K562 (cell line): Measurements from ENCODE around the gene PPP6R3. TPM values are rescaled to one million over a fixed set of nuclear protein-coding genes. Genes with fewer than 3 reads are reported as not detected.

Experiments used
- ATAC-seq: fragments of 200-7000 bp; cut with Tn5 transposase; 3 replicates; pipeline ENCODE4 v1.9.1; 2020; ENCODE audit warnings: moderate library complexity
- BruUV-seq: library from RNA; stranded (reverse); fragments of 400-500 nt; replicated peaks from 2 replicates; lab custom pipeline; 2021; lab: Mats Ljungman, UMichigan
- CTCF ChIA-PET: fragments of 300-600 bp; formaldehyde crosslinking; extraction: SDS; loops from one replicate; lab custom pipeline; 2021; ENCODE audit warnings: low intra/inter-chr PET ratio; lab: Yijun Ruan, JAX
- POLR2A ChIA-PET: fragments of 300-600, 350-650 bp; sonication (Branson Sonifier 250); formaldehyde crosslinking; extraction: SDS; loops from one replicate; lab custom pipeline; 2021; ENCODE audit warnings: antibody characterized with exemption, inconsistent platforms; lab: Yijun Ruan, JAX
- DNase-seq, 4 experiments: peaks; one replicate each; pipeline versions ENCODE4 v3.0.0 to v3.0.0-alpha.2; 2011 to 2018; ENCODE audit warnings: low spot score in 3 of 4, mixed read lengths in 3 of 4; ENCODE audit errors: extremely low read depth in 1 of 4
- FAIRE-seq: peaks from 2 replicates; lab custom pipeline; 2011; peaks lifted over from hg19 to GRCh38; lab: Jason Lieb, UNC
- H2AFZ ChIP-seq: 2 replicates; pipeline ENCODE4 v1.6.0; 2011; ENCODE audit warnings: low read depth, low read length, control low read depth, inconsistent platforms
- H3K27ac ChIP-seq: fragments of 200-600 bp; 3 replicates; pipeline ENCODE4 v1.8.0; 2011; ENCODE audit warnings: low read depth, mild to moderate bottlenecking, control low read depth, inconsistent platforms, low read length, moderate library complexity, mixed read lengths; ENCODE audit errors: extremely low read depth
- H3K27me3 ChIP-seq, 2 experiments: fragments of 300-600 bp in 1 of 2; 2 replicates in 1 of 2; 3 replicates in 1 of 2; pipeline versions ENCODE4 v1.6.0 to v1.8.0; 2011; ENCODE audit warnings: inconsistent platforms in 2 of 2, low read length in 2 of 2, mild to moderate bottlenecking in 1 of 2, mixed read lengths in 1 of 2, moderate library complexity in 1 of 2; ENCODE audit not compliant: control insufficient read depth in 2 of 2, insufficient read depth in 2 of 2
- H3K36me3 ChIP-seq: fragments of 300-600 bp; 3 replicates; pipeline ENCODE4 v1.8.0; 2011; ENCODE audit warnings: mild to moderate bottlenecking, low read length, inconsistent platforms; ENCODE audit not compliant: control insufficient read depth, insufficient read depth
- H3K4me1 ChIP-seq, 2 experiments: fragments of 200-600 bp in 1 of 2; replicated peaks in 1 of 2; 2 replicates in 1 of 2; 3 replicates in 1 of 2; pipeline versions ENCODE4 v1.5.1 to v1.8.0; 2011; ENCODE audit warnings: inconsistent platforms in 2 of 2, low read length in 2 of 2, mild to moderate bottlenecking in 1 of 2, mixed read lengths in 1 of 2, moderate library complexity in 1 of 2; ENCODE audit not compliant: control insufficient read depth in 2 of 2, insufficient read depth in 2 of 2
- H3K4me2 ChIP-seq: 2 replicates; pipeline ENCODE4 v1.6.1; 2011; ENCODE audit warnings: low read length, control low read depth, inconsistent platforms, mixed read lengths; ENCODE audit not compliant: insufficient read depth
- H3K4me3 ChIP-seq: fragments of 200-600 bp; sonication (generic), shearing (Covaris generic); 2 replicates; pipeline ENCODE4 v1.5.1; 2016; ENCODE audit warnings: control low read depth, inconsistent platforms
- H3K79me2 ChIP-seq: fragments of 200-600 bp; 3 replicates; pipeline ENCODE4 v1.8.0; 2011; ENCODE audit warnings: low read length, inconsistent platforms; ENCODE audit not compliant: control insufficient read depth, insufficient read depth
- H3K9ac ChIP-seq, 2 experiments: 2 replicates each; pipeline versions ENCODE4 v1.6.0 to v1.6.1; 2011; ENCODE audit warnings: low read depth in 2 of 2, low read length in 2 of 2, control low read depth in 1 of 2, inconsistent platforms in 1 of 2, mild to moderate bottlenecking in 1 of 2, mixed read lengths in 1 of 2; ENCODE audit not compliant: insufficient read depth in 1 of 2
- H3K9me1 ChIP-seq: one replicate; pipeline ENCODE4 v1.6.0; 2011; ENCODE audit warnings: inconsistent platforms, mild to moderate bottlenecking, low read length, moderate library complexity; ENCODE audit not compliant: control insufficient read depth, insufficient read depth
- H3K9me3 ChIP-seq: replicated peaks from 2 replicates; pipeline ENCODE4 v1.5.1; 2011; ENCODE audit warnings: low read depth, low read length, inconsistent platforms; ENCODE audit not compliant: control insufficient read depth, insufficient read depth
- H4K20me1 ChIP-seq: replicated peaks from 2 replicates; pipeline ENCODE4 v1.6.1; 2011; ENCODE audit warnings: low read length, inconsistent platforms, mixed read lengths; ENCODE audit not compliant: control insufficient read depth, insufficient read depth
- CBX5 ChIP-seq: IDR thresholded peaks from 2 replicates; pipeline ENCODE4 v1.6.1; 2014; ENCODE audit warnings: low read depth, borderline replicate concordance
- E2F1 ChIP-seq: sonication (generic); formaldehyde crosslinking; IDR thresholded peaks from 2 replicates; pipeline ENCODE4 v1.8.1; 2023; ENCODE audit warnings: mild to moderate bottlenecking, missing genetic modification reagents, moderate library complexity
- EGR1 ChIP-seq: fragments of 450-650 bp; conservative IDR thresholded peaks from 2 replicates; pipeline ENCODE4 v1.6.1; 2017; ENCODE audit warnings: mild to moderate bottlenecking
- FIP1L1 ChIP-seq: fragments of 200-400 bp; formaldehyde crosslinking; IDR thresholded peaks from 2 replicates; pipeline ENCODE4 v1.6.1; 2018; ENCODE audit warnings: mild to moderate bottlenecking, low read depth, low read length; ENCODE audit not compliant: poor library complexity, severe bottlenecking
- GTF2E2 ChIP-seq: fragments of 200-800 bp; sonication (Bioruptor generic); IDR thresholded peaks from 2 replicates; pipeline ENCODE4 v1.6.1; 2016; ENCODE audit warnings: missing genetic modification characterization, missing compliant biosample characterization
- NFYB ChIP-seq: IDR thresholded peaks from 2 replicates; pipeline ENCODE4 v1.6.1; 2011; ENCODE audit warnings: mild to moderate bottlenecking, moderate library complexity; ENCODE audit not compliant: insufficient read length; ENCODE audit errors: extremely low read depth
- POLR2A ChIP-seq: fragments of 450-650 bp; conservative IDR thresholded peaks from 2 replicates; pipeline ENCODE4 v1.6.1; 2016
- POLR2AphosphoS2 ChIP-seq: IDR thresholded peaks from 2 replicates; pipeline ENCODE4 v1.6.1; 2012; ENCODE audit warnings: low read length, improper control_type of control experiment
- PRPF4 ChIP-seq: fragments of 200-400 bp; formaldehyde crosslinking; IDR thresholded peaks from one replicate; pipeline ENCODE4 v1.6.1; 2017; ENCODE audit warnings: low read length, low read depth, mild to moderate bottlenecking; ENCODE audit not compliant: insufficient read depth, poor library complexity, severe bottlenecking
- SMC3 ChIP-seq: conservative IDR thresholded peaks from 2 replicates; pipeline ENCODE4 v1.6.1; 2011; ENCODE audit warnings: low read depth, low read length, improper control_type of control experiment; ENCODE audit not compliant: insufficient read depth
- SPI1 ChIP-seq: IDR thresholded peaks from 2 replicates; pipeline ENCODE4 v1.6.1; 2011; ENCODE audit warnings: low read depth, low read length, control low read depth, borderline replicate concordance
- TAF9B ChIP-seq: fragments of 450-650 bp; IDR thresholded peaks from 2 replicates; pipeline ENCODE4 v1.6.1; 2018; ENCODE audit warnings: mild to moderate bottlenecking; ENCODE audit not compliant: partially characterized antibody
- ZNF41 ChIP-seq: fragments of 250-450 bp; sonication (Bioruptor Pico); conservative IDR thresholded peaks from 2 replicates; pipeline ENCODE4 v1.4.0; 2020; ENCODE audit warnings: mild to moderate bottlenecking
- ZNF717 ChIP-seq: fragments of 250-450 bp; sonication (Bioruptor Pico); IDR thresholded peaks from 2 replicates; pipeline ENCODE4 v1.5.0; 2021
- WGBS: fragments of 100-300 bp; shearing (Covaris generic); methylation state at CpG from one replicate; pipeline ENCODE4 v1.1.6; 2016; ENCODE audit warnings: low coverage, mixed read lengths; ENCODE audit not compliant: insufficient coverage; ENCODE audit errors: missing lambda C conversion rate; 5-methylcytosine and 5-hydroxymethylcytosine counted together
- in situ Hi-C: fragments of 300-500 bp; cut with MboI; formaldehyde crosslinking; loops from 4 replicates; pipeline ENCODE4 v1.15.0; 2018; ENCODE audit warnings: inconsistent platforms, mixed read lengths
- intact Hi-C: fragments of 100-400 bp; cut with micrococcal nuclease; formaldehyde crosslinking; loops from 2 replicates; pipeline ENCODE4 v1.14.2; 2022
- polyA plus RNA-seq, 8 experiments: library from polyadenylated mRNA; depleted of rRNA in 4 of 8; stranded (reverse) in 5 of 8; unstranded in 3 of 8; fragments of >200 nt; fragmentation: Nextera tagmentation in 2 of 8; fragmentation: Illumina TruSeq in 1 of 8; extraction: Ambion mirVana in 2 of 8; extraction: Trizol in 1 of 8; gene quantifications; 2 replicates each; pipeline versions ENCODE4 v1.2.1 to v1.2.3, GENCODE V29; 2011 to 2014; ENCODE audit warnings: inconsistent platforms in 1 of 8, missing spikeins in 1 of 8
- total RNA-seq, 7 experiments: library from RNA; depleted of rRNA in 6 of 7; stranded (reverse); fragments of >200 nt in 6 of 7; fragmentation: Illumina TruSeq in 2 of 7; extraction: Trizol in 2 of 7; gene quantifications; 2 replicates each; pipeline versions ENCODE4 v1.2.1 to v1.2.3, GENCODE V29; 2011 to 2021; ENCODE audit warnings: low replicate concordance in 1 of 7

The PPP6R3 gene
- total and polyA plus RNA-seq, 9 of the 15 experiments (the other 6 are each of a cell fraction or from before 2014, with no cell fraction given) = 20.3 to 117 (median 80.6) TPM

GRCh38 chr11:68440224-68440623 lies 20.3 kb upstream of the PPP6R3 start:
- intact Hi-C loops = no loop called here
- H3K9me3 ChIP-seq = no peaks in the 10 kb centered on the region
- POLR2A ChIA-PET = interaction anchor here (0.6 kb wide), 1 partner anchor 18 kb away, joined by 3 read pairs; no protein-coding TSS in a partner anchor
- peaks cover 15 to 40% of the 10 kb centered on the region in 2 experiments; a peak in 4 of 5 replicates for H3K4me1 ChIP-seq
- H3K27ac ChIP-seq = no peak overlapping the region
- peaks cover 59% of the 10 kb centered on the region; the same call in 2 of the 3 replicates for H3K36me3 ChIP-seq
- TF ChIP-seq POLR2A = no peak
- TF ChIP-seq ZNF717 (CRISPR knock-in tag) = no peak
- TF ChIP-seq FIP1L1 = no peak
- TF ChIP-seq POLR2AphosphoS2 = no peak
- TF ChIP-seq SPI1 = no peak
- no peak for TF ChIP-seq EGR1
- TF ChIP-seq CBX5 = no peak
- TF ChIP-seq NFYB = no peak
- TF ChIP-seq GTF2E2 (tag) = no peak
- no peak for TF ChIP-seq SMC3
- TF ChIP-seq TAF9B = no peak
- no peak for TF ChIP-seq ZNF41
- TF ChIP-seq PRPF4 = no peak
- TF ChIP-seq E2F1 (CRISPR knock-in tag) = no peak
- TF ChIP-seq, all 486 proteins: peak for 0
- Histone ChIP-seq H3K4me2 (no peak overlapping the region), H3K4me3 (no peak overlapping the region), H3K79me2 (no peaks in the 10 kb centered on the region), H3K27me3 (no peaks in the 10 kb centered on the region), H4K20me1 (no peaks in the 10 kb centered on the region; the same call in 1 of the 2 replicates), H2AFZ (no peak overlapping the region), H3K9me1 (peaks cover 12% of the 10 kb centered on the region), H3K9ac (no peak overlapping the region)
- in situ Hi-C loops = loop anchor here (10.0 kb wide), 1 partner anchor 185 kb away; no protein-coding TSS in a partner anchor
- WGBS = 90% methylated on average over 7 of the region's 8 CpGs
- BruUV-seq = no TSS peak
- FAIRE-seq (no peak), ATAC-seq (no peak), DNase-seq (no peak)
- CTCF ChIA-PET = no interaction called here
